ENCODE data around the gene COL8A2. TPM values are rescaled to one million over a fixed set of nuclear protein-coding genes. Genes with fewer than 3 reads are reported as not detected.

The COL8A2 gene
- total and polyA plus RNA-seq, 2 experiments from 2014 or later: 3.2 to 30.5 TPM

DNA sequence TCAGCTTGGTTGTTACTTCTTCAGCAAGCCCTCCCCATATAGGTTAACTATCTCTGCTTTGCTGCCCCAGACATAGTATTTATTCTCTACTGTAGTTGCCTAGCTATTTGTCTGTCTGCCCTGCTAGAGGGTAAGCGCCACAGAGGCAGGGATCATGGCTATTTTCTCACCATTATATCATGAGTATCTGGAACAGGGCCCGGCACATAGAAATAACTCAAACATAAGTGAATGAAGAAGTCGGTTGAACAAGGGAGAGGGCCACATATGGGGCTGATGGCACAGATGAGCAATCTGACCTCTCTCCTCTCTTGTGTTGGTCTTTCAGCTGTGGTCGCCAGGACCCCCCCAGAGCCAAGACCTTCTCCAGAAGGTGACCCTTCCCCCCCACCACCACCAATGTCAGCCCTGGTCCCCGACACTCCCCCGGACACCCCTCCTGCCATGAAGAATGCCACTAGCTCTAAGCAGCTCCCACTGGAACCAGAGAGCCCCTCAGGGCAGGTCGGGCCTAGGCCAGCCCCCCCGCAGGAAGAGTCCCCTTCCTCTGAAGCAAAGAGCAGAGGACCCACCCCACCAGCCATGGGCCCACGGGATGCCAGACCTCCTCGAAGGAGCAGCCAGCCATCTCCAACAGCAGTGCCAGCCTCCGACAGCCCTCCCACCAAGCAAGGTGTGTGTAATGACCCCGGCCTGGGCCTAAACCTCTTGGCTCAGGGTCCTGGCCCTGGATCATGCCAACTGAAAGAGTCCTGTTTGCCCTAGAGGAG is 45.8 kb upstream of the COL8A2 start:
- 0 out of 2 replicates have a peak, but pooled peaks cover 5% of the 10 kb centered on the region for H4K20me1 ChIP-seq (ENCODE audit: insufficient read depth)
- no peaks in the 10 kb centered on the region for H3K27me3 ChIP-seq (replicated peaks; ENCODE audit: insufficient read depth)
- no peak overlapping the region for H2AFZ ChIP-seq
- peaks cover 47% of the 10 kb centered on the region for H3K4me1 ChIP-seq (ENCODE audit: insufficient read depth)
- in situ Hi-C loops (cut with MboI): no loop called here
- TF ChIP-seq EZH2phosphoT487 (IDR thresholded peaks at IDR 0.05; ENCODE audit: insufficient read depth, low read depth) (no peak), EZH2 (IDR thresholded peaks at IDR 0.05; ENCODE audit: insufficient read depth, poor library complexity, severe bottlenecking) (no peak)
- no peaks in the 10 kb centered on the region for H3K9me2 ChIP-seq (ENCODE audit: insufficient read depth)
- H3K9me3 ChIP-seq (ENCODE audit: low read depth): no peaks in the 10 kb centered on the region
- 86 to 88% methylated on average over 11 to 12 of the region's 12 CpGs for WGBS, 2 experiments (ENCODE audit: low coverage in 1 of 2, low lambda C conversion rate in 2 of 2, missing lambda C conversion rate in 2 of 2)
- H3K4me2 ChIP-seq (ENCODE audit: unreplicated experiment): no peak overlapping the region
- H3K4me3 ChIP-seq: no peak overlapping the region
- peaks cover 33% of the 10 kb centered on the region for H3K36me3 ChIP-seq (ENCODE audit: low read depth)
- DNase-seq: no peak
- H3K9ac ChIP-seq: peak overlapping the region; percentile 3; the same call in 1 of the 2 replicates
- peaks cover 99% of the 10 kb centered on the region for H3K79me2 ChIP-seq (ENCODE audit: insufficient read depth)
- H3F3A ChIP-seq (ENCODE audit: insufficient read depth): peaks cover 35% of the 10 kb centered on the region
- H3K27ac ChIP-seq: peak overlapping the region; percentile 95; the same call in 1 of the 2 replicates

DNA sequence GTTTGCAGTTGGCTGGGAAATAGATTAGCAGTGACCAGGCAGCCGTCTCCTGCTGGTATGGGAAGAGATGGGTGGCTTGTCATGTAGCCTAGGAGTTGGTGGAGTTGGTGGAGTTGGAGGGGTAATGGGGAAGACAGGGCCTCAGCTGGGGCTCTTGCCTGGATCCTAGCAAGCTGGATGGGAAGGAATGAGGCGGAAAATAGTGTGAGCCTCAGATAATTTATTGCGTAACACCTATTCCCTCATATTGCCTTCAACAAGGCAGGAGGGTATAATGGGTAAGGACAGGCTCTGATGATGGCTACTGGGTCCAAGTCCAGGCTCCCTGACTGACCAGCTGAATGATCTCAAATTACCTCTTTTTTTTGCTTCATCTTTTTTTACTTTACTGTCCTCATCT is 43.5 kb upstream of the COL8A2 start:
- TF ChIP-seq EZH2phosphoT487 (IDR thresholded peaks at IDR 0.05; ENCODE audit: insufficient read depth, low read depth): no peak
- TF ChIP-seq EZH2 (IDR thresholded peaks at IDR 0.05; ENCODE audit: insufficient read depth, poor library complexity, severe bottlenecking): no peak
- Histone ChIP-seq H3K9me3 (ENCODE audit: low read depth) (no peaks in the 10 kb centered on the region), H3K4me2 (ENCODE audit: unreplicated experiment) (no peak overlapping the region), H2AFZ (no peak overlapping the region), H3K36me3 (ENCODE audit: low read depth) (peaks cover 24% of the 10 kb centered on the region), H3K9ac (0 out of 2 replicates have a peak overlapping the region, but pooled peaks have one; percentile 6), H3K4me1 (ENCODE audit: insufficient read depth) (peaks cover 55% of the 10 kb centered on the region), H4K20me1 (ENCODE audit: insufficient read depth) (peaks cover 14% of the 10 kb centered on the region; the same call in 1 of the 2 replicates), H3K27ac (peak overlapping the region; percentile 95), H3F3A (ENCODE audit: insufficient read depth) (peaks cover 53% of the 10 kb centered on the region), H3K27me3 (replicated peaks; ENCODE audit: insufficient read depth) (no peaks in the 10 kb centered on the region), H3K4me3 (no peak overlapping the region), H3K79me2 (ENCODE audit: insufficient read depth) (peaks cover 100% of the 10 kb centered on the region), H3K9me2 (ENCODE audit: insufficient read depth) (no peaks in the 10 kb centered on the region)
- in situ Hi-C loops (cut with MboI): no loop called here
- WGBS, 2 experiments (ENCODE audit: low coverage in 1 of 2, low lambda C conversion rate in 2 of 2, missing lambda C conversion rate in 2 of 2): 83 to 84% methylated on average over 3 of the region's 3 CpGs
- DNase-seq: no peak

GRCh38 chr1:36166938-36167905 is 42.2 kb upstream of the COL8A2 start:
- 60 to 70% methylated on average over 12 to 15 of the region's 15 CpGs for WGBS, 2 experiments (ENCODE audit: low coverage in 1 of 2, low lambda C conversion rate in 2 of 2, missing lambda C conversion rate in 2 of 2)
- H3K9ac ChIP-seq: peak overlapping the region; percentile 75

GRCh38 chr1:36166136-36166535 is 41.1 kb upstream of the COL8A2 start:
- peaks cover 19% of the 10 kb centered on the region for H4K20me1 ChIP-seq (ENCODE audit: insufficient read depth)
- peak overlapping the region; percentile 95 for H3K27ac ChIP-seq
- WGBS, 2 experiments (ENCODE audit: low coverage in 1 of 2, low lambda C conversion rate in 2 of 2, missing lambda C conversion rate in 2 of 2): 68% methylated on average over 4 of the region's 4 CpGs
- H3K9me2 ChIP-seq (ENCODE audit: insufficient read depth): no peaks in the 10 kb centered on the region
- no peaks in the 10 kb centered on the region for H3K27me3 ChIP-seq (replicated peaks; ENCODE audit: insufficient read depth)
- peak overlapping the region; percentile 75 for H3K9ac ChIP-seq
- H2AFZ ChIP-seq: no peak overlapping the region
- H3K4me2 ChIP-seq (ENCODE audit: unreplicated experiment): no peak overlapping the region
- peaks cover 63% of the 10 kb centered on the region for H3K4me1 ChIP-seq (ENCODE audit: insufficient read depth)
- peaks cover 7% of the 10 kb centered on the region; the same call in 1 of the 2 replicates for H3K36me3 ChIP-seq (ENCODE audit: low read depth)
- peaks cover 50% of the 10 kb centered on the region for H3F3A ChIP-seq (ENCODE audit: insufficient read depth)
- peaks cover 100% of the 10 kb centered on the region for H3K79me2 ChIP-seq (ENCODE audit: insufficient read depth)
- DNase-seq: no peak
- no peaks in the 10 kb centered on the region for H3K9me3 ChIP-seq (ENCODE audit: low read depth)
- in situ Hi-C loops (cut with MboI): no loop called here
- TF ChIP-seq EZH2 (IDR thresholded peaks at IDR 0.05; ENCODE audit: insufficient read depth, poor library complexity, severe bottlenecking) (no peak), EZH2phosphoT487 (IDR thresholded peaks at IDR 0.05; ENCODE audit: insufficient read depth, low read depth) (no peak)
- no peak overlapping the region for H3K4me3 ChIP-seq

More at GRCh38 chr1:36166938-36167905, 42.2 kb upstream of the COL8A2 start:
- Histone ChIP-seq H3K9me3 (ENCODE audit: low read depth) (no peaks in the 10 kb centered on the region), H3K27me3 (replicated peaks; ENCODE audit: insufficient read depth) (no peaks in the 10 kb centered on the region), H3K4me2 (ENCODE audit: unreplicated experiment) (peak overlapping the region; percentile 50), H3F3A (ENCODE audit: insufficient read depth) (peaks cover 55% of the 10 kb centered on the region), H3K9me2 (ENCODE audit: insufficient read depth) (no peaks in the 10 kb centered on the region), H3K4me3 (no peak overlapping the region), H3K27ac (peak overlapping the region; percentile 95), H3K36me3 (ENCODE audit: low read depth) (peaks cover 16% of the 10 kb centered on the region), H2AFZ (no peak overlapping the region), H4K20me1 (ENCODE audit: insufficient read depth) (peaks cover 14% of the 10 kb centered on the region; the same call in 1 of the 2 replicates), H3K79me2 (ENCODE audit: insufficient read depth) (peaks cover 100% of the 10 kb centered on the region), H3K4me1 (ENCODE audit: insufficient read depth) (peaks cover 56% of the 10 kb centered on the region)
- in situ Hi-C loops (cut with MboI): no loop called here
- TF ChIP-seq EZH2phosphoT487 (IDR thresholded peaks at IDR 0.05; ENCODE audit: insufficient read depth, low read depth) (no peak), EZH2 (IDR thresholded peaks at IDR 0.05; ENCODE audit: insufficient read depth, poor library complexity, severe bottlenecking) (no peak)
- peak; percentile 95 for DNase-seq
